Keratinocyte (primary cell): ENCODE measurements around the gene HPSE2. TPM values are rescaled to one million over a fixed set of nuclear protein-coding genes. Genes with fewer than 3 reads are reported as not detected.

Experiments
- DNase-seq: peaks from one replicate; pipeline ENCODE4 v3.0.0-alpha.2; 2011; ENCODE audit warnings: low read depth, missing footprints, low spot score
- FAIRE-seq: peaks from 2 replicates; lab custom pipeline; 2011; peaks lifted over from hg19 to GRCh38; lab: Jason Lieb, UNC
- H2AFZ ChIP-seq: 2 replicates; pipeline ENCODE4 v1.6.0; 2012; ENCODE audit warnings: low read length, control low read depth, inconsistent platforms; ENCODE audit not compliant: control insufficient read depth
- H3K27ac ChIP-seq: 2 replicates; pipeline ENCODE4 v1.5.1; 2011; ENCODE audit warnings: low read length; ENCODE audit not compliant: control insufficient read depth, insufficient read depth
- H3K27me3 ChIP-seq: 3 replicates; pipeline ENCODE4 v1.6.0; 2011; ENCODE audit warnings: low read length; ENCODE audit not compliant: control insufficient read depth, insufficient read depth; ENCODE audit errors: extremely low read depth
- H3K36me3 ChIP-seq, 2 experiments: 2 replicates in 1 of 2; 3 replicates in 1 of 2; pipeline ENCODE4 v1.5.1; 2011; ENCODE audit warnings: low read length in 2 of 2, mild to moderate bottlenecking in 1 of 2; ENCODE audit not compliant: control insufficient read depth in 2 of 2, insufficient read depth in 2 of 2; ENCODE audit errors: extremely low read depth in 1 of 2
- H3K4me1 ChIP-seq: 3 replicates; pipeline ENCODE4 v1.5.1; 2011; ENCODE audit warnings: low read length; ENCODE audit not compliant: control insufficient read depth, insufficient read depth; ENCODE audit errors: extremely low read depth
- H3K4me2 ChIP-seq: 3 replicates; pipeline ENCODE4 v1.6.0; 2011; ENCODE audit warnings: low read depth, low read length; ENCODE audit not compliant: control insufficient read depth, insufficient read depth; ENCODE audit errors: extremely low read depth
- H3K4me3 ChIP-seq, 3 experiments: fragments of 200-600 bp in 1 of 3; sonication (generic) in 1 of 3; 2 replicates in 2 of 3; 3 replicates in 1 of 3; pipeline ENCODE4 v1.5.1; 2011 to 2016; ENCODE audit warnings: low read length in 3 of 3, mild to moderate bottlenecking in 3 of 3, control low read depth in 2 of 3, inconsistent platforms in 1 of 3, low read depth in 1 of 3, mixed read lengths in 1 of 3, mixed run types in 1 of 3, moderate library complexity in 1 of 3; ENCODE audit not compliant: control insufficient read depth in 2 of 3, insufficient read depth in 2 of 3; ENCODE audit errors: extremely low read depth in 1 of 3
- H3K79me2 ChIP-seq: 2 replicates; pipeline ENCODE4 v1.6.0; 2012; ENCODE audit warnings: low read length; ENCODE audit not compliant: control insufficient read depth, insufficient read depth
- H3K9ac ChIP-seq: 3 replicates; pipeline ENCODE4 v1.6.0; 2011; ENCODE audit warnings: low read length; ENCODE audit not compliant: control insufficient read depth, insufficient read depth; ENCODE audit errors: extremely low read depth
- H3K9me1 ChIP-seq: 3 replicates; pipeline ENCODE4 v1.6.0; 2011; ENCODE audit warnings: low read length; ENCODE audit not compliant: control insufficient read depth, insufficient read depth; ENCODE audit errors: extremely low read depth
- H3K9me3 ChIP-seq: 2 replicates; pipeline ENCODE4 v1.5.1; 2012; ENCODE audit warnings: low read depth, low read length; ENCODE audit not compliant: control insufficient read depth
- H4K20me1 ChIP-seq: 3 replicates; pipeline ENCODE4 v1.6.0; 2011; ENCODE audit warnings: low read length; ENCODE audit not compliant: control insufficient read depth, insufficient read depth; ENCODE audit errors: extremely low read depth
- CTCF ChIP-seq, 3 experiments: IDR thresholded peaks in 1 of 3; conservative IDR thresholded peaks in 1 of 3; optimal IDR thresholded peaks in 1 of 3; 2 replicates in 2 of 3; 3 replicates in 1 of 3; pipeline versions ENCODE3 to v1.5.1; 2011; ENCODE audit warnings: low read length in 3 of 3, mild to moderate bottlenecking in 3 of 3, moderate library complexity in 2 of 3, control low read depth in 1 of 3, inconsistent platforms in 1 of 3; ENCODE audit not compliant: insufficient read depth in 2 of 3; ENCODE audit errors: extremely low read depth in 1 of 3
- EZH2 ChIP-seq: IDR thresholded peaks from one replicate; pipeline ENCODE4 v1.6.1; 2012; ENCODE audit warnings: inconsistent platforms, mild to moderate bottlenecking, low read length, moderate library complexity
- dilution Hi-C: fragments of 300-500 bp; cut with MboI; formaldehyde crosslinking; loops from one replicate; pipeline ENCODE4 v1.7.0; 2020; ENCODE audit warnings: low sequenced_read_pairs; ENCODE audit not compliant: extremely low pct_ligation_motif_present
- polyA plus RNA-seq, 5 experiments: library from polyadenylated mRNA; depleted of rRNA in 3 of 5; stranded (reverse) in 3 of 5; stranded (forward) in 1 of 5; unstranded in 1 of 5; fragments of >200 nt; gene quantifications; 1 replicate in 1 of 5; 2 replicates in 3 of 5; 3 replicates in 1 of 5; pipeline versions ENCODE4 v1.2.1 to v1.2.3, GENCODE V29; 2011 to 2012; ENCODE audit warnings: missing spikeins in 2 of 5, low read depth in 1 of 5, low replicate concordance in 1 of 5

HPSE2 gene
- polyA plus RNA-seq, 1 donor (not counting 4 experiments of a cell fraction or from before 2014, with no cell fraction given): 0.01 TPM

GRCh38 chr10:99234041-99234790 lies 1.4 kb downstream of the HPSE2 start:
- no peaks in the 10 kb centered on the region for H3K79me2 ChIP-seq
- H2AFZ ChIP-seq: peak overlapping the region; percentile 77
- dilution Hi-C loops: no loop called here
- peaks cover 4% of the 10 kb centered on the region for H4K20me1 ChIP-seq
- no peak overlapping the region for H3K9ac ChIP-seq
- no peaks in the 10 kb centered on the region for H3K9me3 ChIP-seq
- peaks cover 80% of the 10 kb centered on the region for H3K27me3 ChIP-seq
- DNase-seq: no peak
- FAIRE-seq: no peak
- peak overlapping the region; percentile 82 for H3K4me2 ChIP-seq
- no peaks in the 10 kb centered on the region for H3K9me1 ChIP-seq
- H3K4me3 ChIP-seq: peak overlapping the region; percentile 23 to 63 (median 44)
- H3K36me3 ChIP-seq: no peaks in the 10 kb centered on the region
- no peak overlapping the region for H3K27ac ChIP-seq
- TF ChIP-seq CTCF (optimal IDR thresholded peaks at IDR 0.05 in 1 of 3, IDR thresholded peaks at IDR 0.05 in 1 of 3, conservative IDR thresholded peaks at IDR 0.05 in 1 of 3; ENCODE audit: extremely low read depth in 1 of 3, insufficient read depth in 2 of 3, low read length in 3 of 3): no peak
- TF ChIP-seq EZH2: peak; percentile 54
- no peaks in the 10 kb centered on the region for H3K4me1 ChIP-seq

GRCh38 chr10:99233689-99234037 lies 2.0 kb downstream of the HPSE2 start:
- no peaks in the 10 kb centered on the region for H3K79me2 ChIP-seq
- H4K20me1 ChIP-seq: peaks cover 4% of the 10 kb centered on the region
- H3K9me1 ChIP-seq: no peaks in the 10 kb centered on the region
- H3K4me3 ChIP-seq: peak overlapping the region; percentile 23 to 63 (median 44)
- FAIRE-seq (no peak), DNase-seq (no peak)
- H2AFZ ChIP-seq: peak overlapping the region; percentile 77
- dilution Hi-C loops: no loop called here
- peak overlapping the region; percentile 82 for H3K4me2 ChIP-seq
- no peak for TF ChIP-seq CTCF (optimal IDR thresholded peaks at IDR 0.05 in 1 of 3, IDR thresholded peaks at IDR 0.05 in 1 of 3, conservative IDR thresholded peaks at IDR 0.05 in 1 of 3; ENCODE audit: extremely low read depth in 1 of 3, insufficient read depth in 2 of 3, low read length in 3 of 3)
- no peaks in the 10 kb centered on the region for H3K36me3 ChIP-seq
- peaks cover 80% of the 10 kb centered on the region for H3K27me3 ChIP-seq
- H3K9ac ChIP-seq: no peak overlapping the region
- H3K27ac ChIP-seq: no peak overlapping the region
- H3K4me1 ChIP-seq: no peaks in the 10 kb centered on the region
- H3K9me3 ChIP-seq: no peaks in the 10 kb centered on the region
